ENCODE results near the gene SYT2. TPM values are rescaled to one million over a fixed set of nuclear protein-coding genes. Genes with fewer than 3 reads are reported as not detected.

The SYT2 gene
- total and polyA plus RNA-seq, 10 of the 15 experiments (the other 5 are each of a cell fraction or from before 2014, with no cell fraction given), result not detected

DNA sequence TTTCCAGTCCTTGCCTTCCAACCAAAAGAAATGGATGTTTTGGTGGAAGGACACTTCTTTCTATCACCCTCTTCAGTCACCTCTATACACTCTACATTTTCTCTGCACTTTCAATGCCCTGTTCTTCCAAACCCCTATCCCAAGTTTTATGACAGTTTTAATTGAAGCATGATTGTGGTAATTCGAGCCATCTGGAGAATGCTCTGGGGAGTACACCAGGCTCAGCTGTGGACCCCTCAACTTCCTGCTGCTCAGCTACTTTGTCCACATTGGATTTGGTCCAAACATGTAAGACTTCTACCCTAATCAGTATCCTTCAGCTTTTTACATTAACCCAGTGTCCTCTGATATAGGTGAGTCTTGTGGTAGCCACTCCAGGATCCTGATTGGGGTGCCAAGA lies 129.6 kb downstream of the SYT2 start (continued):
- no peak for TF ChIP-seq CEBPB (IDR thresholded peaks at IDR 0.05; ENCODE audit: borderline replicate concordance in 1 of 2, low read depth in 2 of 2, low read length in 2 of 2)
- TF ChIP-seq IKZF1 (conservative IDR thresholded peaks at IDR 0.05), result no peak
- no peak for TF ChIP-seq DPF2 (IDR thresholded peaks at IDR 0.05)
- TF ChIP-seq EZH2 (IDR thresholded peaks at IDR 0.05; ENCODE audit: borderline replicate concordance, control insufficient read depth, low read depth, low read length), result no peak
- no peak for TF ChIP-seq ZNF384 (IDR thresholded peaks at IDR 0.05; ENCODE audit: borderline replicate concordance, low read depth, low read length)
- TF ChIP-seq SMAD5 (IDR thresholded peaks at IDR 0.05; ENCODE audit: low read depth), result no peak
- no peak for TF ChIP-seq CHD2 (IDR thresholded peaks at IDR 0.05; ENCODE audit: borderline replicate concordance, low read depth, low read length)

DNA sequence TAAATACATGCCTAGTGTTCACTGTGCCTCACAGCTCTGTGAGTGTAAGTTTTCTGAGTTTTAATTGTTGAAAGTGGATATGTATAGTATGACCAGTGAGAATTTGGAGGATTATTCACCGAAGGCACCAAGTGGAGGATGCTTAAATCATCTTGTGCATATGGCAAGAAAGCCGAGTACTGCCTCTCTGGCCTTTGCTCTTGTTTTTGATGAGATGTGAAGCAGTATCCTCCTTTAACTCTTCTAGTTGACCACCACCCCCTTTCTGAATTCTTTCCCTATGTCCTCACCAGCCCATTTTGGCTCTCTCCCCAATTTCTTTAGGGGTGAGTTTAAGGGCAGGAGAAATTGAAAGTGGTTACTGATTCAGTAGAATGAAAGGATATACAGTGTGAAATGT lies 130.4 kb downstream of the SYT2 start:
- Histone ChIP-seq H3K4me2 (ENCODE audit: control insufficient read depth, insufficient read depth) (no peak overlapping the region), H3K79me2 (ENCODE audit: control insufficient read depth, insufficient read depth, low read length) (no peaks in the 10 kb centered on the region), H2AFZ (ENCODE audit: control insufficient read depth, low read depth, low read length) (no peak overlapping the region), H3K9me3 (replicated peaks; ENCODE audit: control insufficient read depth, insufficient read depth, low read length) (no peaks in the 10 kb centered on the region), H3K4me1 (ENCODE audit: control insufficient read depth, insufficient read depth, low read length) (no peaks in the 10 kb centered on the region), H3K27ac (ENCODE audit: control insufficient read depth, insufficient read depth) (no peak overlapping the region), H4K20me1 (ENCODE audit: control insufficient read depth, insufficient read depth) (no peaks in the 10 kb centered on the region; the same call in 1 of the 2 replicates), H3K4me3 (no peak overlapping the region), H3K36me3 (ENCODE audit: control insufficient read depth in 2 of 2, insufficient read depth in 2 of 2, low read length in 1 of 2) (no peaks in the 10 kb centered on the region), H3K27me3 (replicated peaks in 1 of 2; ENCODE audit: control insufficient read depth in 2 of 2, insufficient read depth in 2 of 2, low read length in 1 of 2) (no peaks in the 10 kb centered on the region), H3K9ac (ENCODE audit: control insufficient read depth, insufficient read depth, low read length) (no peak overlapping the region)
- BruUV-seq (replicated peaks), result no TSS peak
- FAIRE-seq (no peak), ATAC-seq (no peak), DNase-seq (ENCODE audit: low read depth, low spot score) (no peak)
- in situ Hi-C loops (cut with MboI) (no loop called here), intact Hi-C loops (cut with micrococcal nuclease; ENCODE audit: unreplicated experiment) (loop anchor here (10.0 kb wide), 1 partner anchor 135 kb away; the partner anchor contains the start of gene SYT2)
- ChIA-PET SMC1A (ENCODE audit: uncharacterized antibody, unreplicated experiment) (no interaction called here), CTCF (interaction anchor here (1.0 to 1.4 kb wide), 2 partner anchors 8 to 18 kb away, joined by 4 to 6 read pairs; no protein-coding TSS in a partner anchor), RAD21 (ENCODE audit: unreplicated experiment) (interaction anchor here (3.4 kb wide), 1 partner anchor 140 kb away, joined by 11 read pairs; no protein-coding TSS in a partner anchor), POLR2A (no interaction called here)
- no peak for TF ChIP-seq RUNX3 (IDR thresholded peaks at IDR 0.05; ENCODE audit: low read length)
- TF ChIP-seq PAX8 (IDR thresholded peaks at IDR 0.05), result no peak
- no peak for TF ChIP-seq KLF5 (IDR thresholded peaks at IDR 0.05; ENCODE audit: partially characterized antibody)
- TF ChIP-seq, protein P1, sequence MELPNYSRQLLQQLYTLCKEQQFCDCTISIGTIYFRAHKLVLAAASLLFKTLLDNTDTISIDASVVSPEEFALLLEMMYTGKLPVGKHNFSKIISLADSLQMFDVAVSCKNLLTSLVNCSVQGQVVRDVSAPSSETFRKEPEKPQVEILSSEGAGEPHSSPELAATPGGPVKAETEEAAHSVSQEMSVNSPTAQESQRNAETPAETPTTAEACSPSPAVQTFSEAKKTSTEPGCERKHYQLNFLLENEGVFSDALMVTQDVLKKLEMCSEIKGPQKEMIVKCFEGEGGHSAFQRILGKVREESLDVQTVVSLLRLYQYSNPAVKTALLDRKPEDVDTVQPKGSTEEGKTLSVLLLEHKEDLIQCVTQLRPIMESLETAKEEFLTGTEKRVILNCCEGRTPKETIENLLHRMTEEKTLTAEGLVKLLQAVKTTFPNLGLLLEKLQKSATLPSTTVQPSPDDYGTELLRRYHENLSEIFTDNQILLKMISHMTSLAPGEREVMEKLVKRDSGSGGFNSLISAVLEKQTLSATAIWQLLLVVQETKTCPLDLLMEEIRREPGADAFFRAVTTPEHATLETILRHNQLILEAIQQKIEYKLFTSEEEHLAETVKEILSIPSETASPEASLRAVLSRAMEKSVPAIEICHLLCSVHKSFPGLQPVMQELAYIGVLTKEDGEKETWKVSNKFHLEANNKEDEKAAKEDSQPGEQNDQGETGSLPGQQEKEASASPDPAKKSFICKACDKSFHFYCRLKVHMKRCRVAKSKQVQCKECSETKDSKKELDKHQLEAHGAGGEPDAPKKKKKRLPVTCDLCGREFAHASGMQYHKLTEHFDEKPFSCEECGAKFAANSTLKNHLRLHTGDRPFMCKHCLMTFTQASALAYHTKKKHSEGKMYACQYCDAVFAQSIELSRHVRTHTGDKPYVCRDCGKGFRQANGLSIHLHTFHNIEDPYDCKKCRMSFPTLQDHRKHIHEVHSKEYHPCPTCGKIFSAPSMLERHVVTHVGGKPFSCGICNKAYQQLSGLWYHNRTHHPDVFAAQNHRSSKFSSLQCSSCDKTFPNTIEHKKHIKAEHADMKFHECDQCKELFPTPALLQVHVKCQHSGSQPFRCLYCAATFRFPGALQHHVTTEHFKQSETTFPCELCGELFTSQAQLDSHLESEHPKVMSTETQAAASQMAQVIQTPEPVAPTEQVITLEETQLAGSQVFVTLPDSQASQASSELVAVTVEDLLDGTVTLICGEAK (IDR thresholded peaks at IDR 0.05; ENCODE audit: borderline replicate concordance), result no peak
- WGBS (ENCODE audit: insufficient coverage, insufficient replicate concordance, low lambda C conversion rate, missing lambda C conversion rate), result 94% methylated on average over 2 of the region's 2 CpGs
